Caco-2 (cell line): Measurements from ENCODE around the gene PRR35. TPM values are rescaled to one million over a fixed set of nuclear protein-coding genes. Genes with fewer than 3 reads are reported as not detected.

Experiments
- BruUV-seq: library from RNA; stranded (reverse); fragments of 400-500 nt; replicated peaks from 2 replicates; lab custom pipeline; 2021; lab: Mats Ljungman, UMichigan
- CTCF ChIA-PET: fragments of 300-600 bp; sonication (Branson Sonifier 250); formaldehyde crosslinking; loops from one replicate; lab custom pipeline; 2022; ENCODE audit warnings: antibody characterized with exemption; lab: Charles Lee
- POLR2A ChIA-PET: fragments of 300-600 bp; sonication (Branson Sonifier 250); formaldehyde crosslinking; loops from one replicate; lab custom pipeline; 2022; ENCODE audit warnings: antibody characterized with exemption; lab: Charles Lee
- DNase-seq, 2 experiments: peaks; one replicate each; pipeline versions ENCODE4 v3.0.0 to v3.0.0-alpha.2; 2020 to 2022
- H3K27me3 ChIP-seq: replicated peaks from 2 replicates; pipeline ENCODE4 v1.6.0; 2011; ENCODE audit warnings: low read length; ENCODE audit not compliant: control insufficient read depth, insufficient read depth
- H3K36me3 ChIP-seq: 2 replicates; pipeline ENCODE4 v1.5.1; 2011; ENCODE audit warnings: low read length; ENCODE audit not compliant: control insufficient read depth, insufficient read depth
- H3K4me1 ChIP-seq: fragments of 250-450 bp; sonication (Bioruptor Pico); 2 replicates; pipeline ENCODE4 v1.5.1; 2020; ENCODE audit warnings: mild to moderate bottlenecking
- H3K4me3 ChIP-seq: 2 replicates; pipeline ENCODE4 v1.5.1; 2011; ENCODE audit warnings: low read depth, mild to moderate bottlenecking, control low read depth, low read length
- H3K9me3 ChIP-seq: fragments of 250-450 bp; sonication (Bioruptor Pico); 2 replicates; pipeline ENCODE4 v1.5.1; 2020; ENCODE audit warnings: mild to moderate bottlenecking, moderate library complexity
- H3K27ac Mint-ChIP-seq: one replicate; pipeline ENCODE4 v1.8.0; 2022; ENCODE audit warnings: mixed read lengths; ENCODE audit not compliant: unreplicated experiment
- H3K27me3 Mint-ChIP-seq: one replicate; pipeline ENCODE4 v1.8.0; 2022; ENCODE audit warnings: mixed read lengths; ENCODE audit not compliant: insufficient read depth, unreplicated experiment
- H3K36me3 Mint-ChIP-seq: one replicate; pipeline ENCODE4 v1.8.0; 2022; ENCODE audit warnings: mild to moderate bottlenecking, mixed read lengths; ENCODE audit not compliant: insufficient read depth, unreplicated experiment
- H3K4me1 Mint-ChIP-seq: one replicate; pipeline ENCODE4 v1.8.0; 2022; ENCODE audit warnings: low read depth, mixed read lengths; ENCODE audit not compliant: unreplicated experiment
- H3K4me3 Mint-ChIP-seq: one replicate; pipeline ENCODE4 v1.8.0; 2022; ENCODE audit warnings: mild to moderate bottlenecking, moderate library complexity, mixed read lengths; ENCODE audit not compliant: unreplicated experiment
- H3K9me3 Mint-ChIP-seq: one replicate; pipeline ENCODE4 v1.8.0; 2022; ENCODE audit warnings: mixed read lengths; ENCODE audit not compliant: unreplicated experiment
- intact Hi-C: fragments of 100-400 bp; cut with micrococcal nuclease; formaldehyde crosslinking; loops from one replicate; pipeline ENCODE4 v1.10.0; 2022; ENCODE audit not compliant: unreplicated experiment
- total RNA-seq: library from RNA; stranded (reverse); gene quantifications from 2 replicates; pipeline ENCODE4 v1.2.3, GENCODE V29; 2022
- TF ChIP-seq, protein P1 (sequence below), 2 experiments: fragments of 200-600 bp in 1 of 2; IDR thresholded peaks; 1 replicate in 1 of 2; 2 replicates in 1 of 2; pipeline versions ENCODE4 v1.5.1 to v1.8.0; 2011 to 2022; ENCODE audit warnings: antibody characterized with exemption in 1 of 2, control low read depth in 1 of 2, inconsistent platforms in 1 of 2, low read depth in 1 of 2, low read length in 1 of 2, mild to moderate bottlenecking in 1 of 2, moderate library complexity in 1 of 2; ENCODE audit not compliant: insufficient read depth in 1 of 2, severe bottlenecking in 1 of 2, unreplicated experiment in 1 of 2

PRR35 gene
- total RNA-seq, 1 experiment from 2014 or later: not detected

DNA sequence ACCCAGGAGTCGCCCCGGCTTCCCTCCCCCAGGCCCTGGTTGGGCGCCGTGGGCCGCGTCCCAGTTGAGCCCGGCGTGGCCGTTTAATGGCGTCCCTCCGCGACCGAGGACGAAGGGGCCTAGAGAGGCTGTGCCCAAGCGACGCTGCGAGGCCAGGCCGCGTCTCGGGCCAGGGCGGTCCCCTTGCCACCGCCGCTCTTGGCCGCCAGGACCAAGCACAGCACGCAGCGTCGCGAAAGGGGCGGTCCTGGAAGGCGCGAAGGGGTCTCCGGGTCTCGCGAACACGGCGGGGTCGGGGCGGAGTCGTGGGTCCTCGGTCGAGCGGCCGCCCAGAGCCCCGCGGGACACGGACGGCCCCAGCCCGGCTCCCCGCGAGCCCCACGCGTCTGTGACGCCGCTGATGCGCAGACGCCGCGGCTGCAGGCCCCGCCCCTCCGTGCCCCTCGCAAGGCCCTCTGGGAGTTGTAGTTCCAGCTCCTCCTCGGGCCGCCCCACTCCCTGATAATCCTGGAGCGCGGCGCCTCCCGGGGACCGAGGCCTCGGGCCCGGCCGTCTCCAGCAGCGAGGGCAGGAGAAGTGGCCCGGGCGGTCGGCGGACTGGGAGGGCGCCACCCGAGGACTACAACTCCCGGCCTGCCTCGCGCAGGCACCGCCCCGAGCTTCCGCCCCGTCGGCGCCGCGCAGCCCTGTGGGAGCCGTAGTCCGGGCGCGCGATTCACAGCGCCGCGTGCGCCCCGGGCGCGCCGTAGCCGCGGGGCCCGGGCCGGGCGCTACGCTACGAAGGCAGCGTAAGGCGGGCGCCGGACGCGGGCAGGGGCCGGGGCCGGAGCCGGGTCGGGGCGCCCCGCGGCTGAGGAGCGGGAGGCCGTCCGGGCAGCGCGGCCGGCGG, 32.9 kb upstream of the PRR35 start, which contains the start of gene CAPN15:
CAPN15 (plus strand) TSS at position 698 of the 889 bp plus-strand sequence. CDS start 19,127 bp downstream, outside the sequence.
- Mint-ChIP-seq H3K4me1 (no peaks in the 10 kb centered on the region), H3K27ac (peak within 1 kb of the TSS; percentile 70), H3K27me3 (no peaks in the 10 kb centered on the region), H3K4me3 (peak within 1 kb of the TSS; percentile 73), H3K36me3 (peaks cover 32% of the 10 kb centered on the region), H3K9me3 (no peaks in the 10 kb centered on the region)
- H3K4me1 ChIP-seq: peaks cover 9% of the 10 kb centered on the region
- no peaks in the 10 kb centered on the region for H3K9me3 ChIP-seq
- H3K4me3 ChIP-seq: peak within 1 kb of the TSS; percentile 76
- TF ChIP-seq, protein P1, sequence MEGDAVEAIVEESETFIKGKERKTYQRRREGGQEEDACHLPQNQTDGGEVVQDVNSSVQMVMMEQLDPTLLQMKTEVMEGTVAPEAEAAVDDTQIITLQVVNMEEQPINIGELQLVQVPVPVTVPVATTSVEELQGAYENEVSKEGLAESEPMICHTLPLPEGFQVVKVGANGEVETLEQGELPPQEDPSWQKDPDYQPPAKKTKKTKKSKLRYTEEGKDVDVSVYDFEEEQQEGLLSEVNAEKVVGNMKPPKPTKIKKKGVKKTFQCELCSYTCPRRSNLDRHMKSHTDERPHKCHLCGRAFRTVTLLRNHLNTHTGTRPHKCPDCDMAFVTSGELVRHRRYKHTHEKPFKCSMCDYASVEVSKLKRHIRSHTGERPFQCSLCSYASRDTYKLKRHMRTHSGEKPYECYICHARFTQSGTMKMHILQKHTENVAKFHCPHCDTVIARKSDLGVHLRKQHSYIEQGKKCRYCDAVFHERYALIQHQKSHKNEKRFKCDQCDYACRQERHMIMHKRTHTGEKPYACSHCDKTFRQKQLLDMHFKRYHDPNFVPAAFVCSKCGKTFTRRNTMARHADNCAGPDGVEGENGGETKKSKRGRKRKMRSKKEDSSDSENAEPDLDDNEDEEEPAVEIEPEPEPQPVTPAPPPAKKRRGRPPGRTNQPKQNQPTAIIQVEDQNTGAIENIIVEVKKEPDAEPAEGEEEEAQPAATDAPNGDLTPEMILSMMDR (IDR thresholded peaks at IDR 0.05; ENCODE audit: insufficient read depth in 1 of 2, low read depth in 1 of 2, low read length in 1 of 2, severe bottlenecking in 1 of 2, unreplicated experiment in 1 of 2): peak in 1 of 2 experiments; percentile 23
- H3K36me3 ChIP-seq: 0 out of 2 replicates have a peak, but pooled peaks cover 1% of the 10 kb centered on the region
- POLR2A ChIA-PET: interaction anchor here (0.6 to 1.8 kb wide), 5 partner anchors 17 to 455 kb away, joined by 3 to 5 read pairs (median 3); partner anchors contain the start of genes DECR2 and RHBDF1
- DNase-seq: peak; percentile 89 to 92
- intact Hi-C loops: loop anchor here (5.0 kb wide), 1 partner anchor 60 kb away; no protein-coding TSS in a partner anchor
- no peaks in the 10 kb centered on the region for H3K27me3 ChIP-seq
- CTCF ChIA-PET: interaction anchor here (0.7 to 1.9 kb wide), 5 partner anchors 10 to 109 kb away, joined by 3 to 6 read pairs (median 5); partner anchors contain the start of genes METTL26 and RAB11FIP3
- BruUV-seq: no TSS peak

DNA sequence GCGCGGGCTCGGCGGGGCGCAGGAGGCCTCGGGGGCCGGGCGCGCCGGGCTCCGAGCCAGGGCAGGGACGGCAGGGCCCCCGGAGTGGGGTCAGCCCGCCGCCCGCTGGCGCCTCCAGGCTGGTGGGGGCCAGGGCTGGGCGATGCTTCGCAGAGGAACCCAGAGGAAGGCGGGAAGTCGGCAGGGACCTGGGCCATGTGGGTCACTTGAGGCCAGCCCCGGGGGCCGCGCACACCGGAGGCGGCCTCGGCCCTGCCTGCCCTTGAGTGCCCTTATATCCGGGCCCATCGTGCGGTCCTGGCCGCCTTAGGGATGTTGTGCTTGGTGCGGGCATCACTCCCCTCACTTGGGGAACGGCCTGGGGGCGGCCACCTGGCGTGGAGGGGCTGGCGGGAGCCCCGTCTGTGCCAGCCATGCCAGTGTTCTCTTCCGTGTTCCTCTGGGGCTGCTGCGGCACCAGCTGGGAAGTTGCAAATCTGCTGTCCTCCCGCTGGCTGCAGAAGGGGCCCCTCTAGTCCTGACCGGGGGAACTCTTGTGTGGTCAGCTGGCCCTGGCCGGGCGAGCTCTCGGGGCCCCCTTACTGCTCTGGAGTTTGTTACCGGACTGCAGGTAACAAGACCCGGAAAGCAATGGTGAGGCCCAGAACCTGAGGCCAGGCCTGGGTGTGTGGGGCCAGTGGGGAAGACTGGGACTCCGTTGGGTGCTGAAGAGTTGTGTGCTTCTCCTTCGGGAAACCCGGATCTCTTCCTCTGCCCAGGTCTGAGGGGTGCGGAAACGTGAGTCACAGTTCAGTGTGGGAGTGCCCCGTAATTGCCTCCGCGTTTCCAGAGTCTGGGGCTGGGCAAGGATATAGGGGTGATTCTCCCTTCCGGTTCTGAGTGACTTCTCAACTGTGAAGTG, 31.8 kb upstream of the PRR35 start:
- H3K36me3 ChIP-seq: 0 out of 2 replicates have a peak, but pooled peaks cover 1% of the 10 kb centered on the region
- BruUV-seq: TSS peak; percentile 26
- Mint-ChIP-seq H3K4me3 (peak overlapping the region; percentile 73), H3K9me3 (no peaks in the 10 kb centered on the region), H3K27me3 (no peaks in the 10 kb centered on the region), H3K4me1 (no peaks in the 10 kb centered on the region), H3K27ac (no peak overlapping the region), H3K36me3 (peaks cover 25% of the 10 kb centered on the region)
- peaks cover 15% of the 10 kb centered on the region for H3K4me1 ChIP-seq
- TF ChIP-seq, protein P1 (IDR thresholded peaks at IDR 0.05; ENCODE audit: insufficient read depth in 1 of 2, low read depth in 1 of 2, low read length in 1 of 2, severe bottlenecking in 1 of 2, unreplicated experiment in 1 of 2): no peak
- no peaks in the 10 kb centered on the region for H3K9me3 ChIP-seq
- no peaks in the 10 kb centered on the region for H3K27me3 ChIP-seq
- intact Hi-C loops: loop anchor here (5.0 kb wide), 1 partner anchor 59 kb away; no protein-coding TSS in a partner anchor
- CTCF ChIA-PET: interaction anchor here (1.4 to 1.9 kb wide), 2 partner anchors 103 to 108 kb away, joined by 5 to 6 read pairs; partner anchors contain the start of genes METTL26 and RAB11FIP3
- POLR2A ChIA-PET: no interaction called here
- DNase-seq: peak in 1 of 2 experiments; percentile 47
- peak overlapping the region; percentile 76 for H3K4me3 ChIP-seq
